Upper lobe of left lung (tissue), 6 donors: ENCODE data around the gene AFP. TPM values are rescaled to one million over a fixed set of nuclear protein-coding genes. Genes with fewer than 3 reads are reported as not detected.

ENCODE experiments used
- ATAC-seq, 2 donors: fragments of 200-7000 bp; cut with Tn5 transposase; one replicate each; pipeline ENCODE4 v1.9.1; 2022; ENCODE audit warnings: mild to moderate bottlenecking in 2 of 2, moderate library complexity in 2 of 2; ENCODE audit not compliant: low FRiP score in 2 of 2
- DNase-seq, 2 donors: peaks; one replicate each; pipeline ENCODE4 v3.0.0-alpha.2; 2019 to 2020
- H3K27ac ChIP-seq, 4 donors: fragments of 200-600 bp; sonication (generic); one replicate each; pipeline ENCODE4 v1.5.1; 2016 to 2019
- H3K27me3 ChIP-seq, 4 donors: fragments of 200-600 bp; sonication (generic); one replicate each; pipeline ENCODE4 v1.5.1; 2017 to 2019
- H3K36me3 ChIP-seq, 4 donors: fragments of 200-600 bp; sonication (generic); one replicate each; pipeline ENCODE4 v1.5.1; 2016 to 2019
- H3K4me1 ChIP-seq, 4 donors: fragments of 200-600 bp; sonication (generic); one replicate each; pipeline ENCODE4 v1.5.1; 2018 to 2019
- H3K4me3 ChIP-seq, 4 donors: fragments of 200-600 bp; sonication (generic); one replicate each; pipeline ENCODE4 v1.5.1; 2017 to 2019; ENCODE audit warnings: mild to moderate bottlenecking in 2 of 4, moderate library complexity in 1 of 4
- H3K9me3 ChIP-seq, 4 donors: fragments of 200-600 bp; sonication (generic); one replicate each; pipeline ENCODE4 v1.5.1; 2018 to 2019
- EP300 ChIP-seq, 4 donors: sonication (generic); formaldehyde crosslinking; IDR thresholded peaks; one replicate each; pipeline ENCODE4 v1.5.1; 2017; ENCODE audit warnings: antibody characterized with exemption in 4 of 4, control low read depth in 2 of 4
- POLR2A ChIP-seq, 4 donors: fragments of 450-650 bp; IDR thresholded peaks; one replicate each; pipeline ENCODE4 v1.5.1; 2016 to 2017; ENCODE audit warnings: antibody characterized with exemption in 4 of 4, mild to moderate bottlenecking in 2 of 4
- POLR2AphosphoS5 ChIP-seq, 2 donors: sonication (generic); formaldehyde crosslinking; IDR thresholded peaks; one replicate each; pipeline ENCODE4 v1.5.1; 2017; ENCODE audit warnings: antibody characterized with exemption in 2 of 2
- WGBS, 2 donors: methylation state at CpG; one replicate each; pipeline ENCODE4 v1.1.5; 2017 to 2018; 5-methylcytosine and 5-hydroxymethylcytosine counted together
- total RNA-seq, 6 donors: library from RNA; depleted of rRNA in 4 of 6; stranded (reverse); fragments of >200 nt in 4 of 6; gene quantifications; one replicate each; pipeline versions ENCODE4 v1.1.0 to v1.2.1, GENCODE V29; 2016 to 2021
- TF ChIP-seq, protein P1 (sequence below), 6 experiments: fragments of 450-650 bp in 4 of 6; fragments of 200-600 bp in 2 of 6; sonication (generic) in 2 of 6; IDR thresholded peaks; one replicate each; pipeline ENCODE4 v1.5.1; 2016 to 2019; ENCODE audit warnings: antibody characterized with exemption in 6 of 6
- donor health status: DM: no; HTN: no; CAD: no; lungs with moderate emphysema.
- donor health status: DM: no; HTN: yes; CAD: no; lungs with severe emphysema.

Gene AFP
- total RNA-seq, 6 donors from 2014 or later = 1.2 to 2.9 TPM; not detected in 4

DNA sequence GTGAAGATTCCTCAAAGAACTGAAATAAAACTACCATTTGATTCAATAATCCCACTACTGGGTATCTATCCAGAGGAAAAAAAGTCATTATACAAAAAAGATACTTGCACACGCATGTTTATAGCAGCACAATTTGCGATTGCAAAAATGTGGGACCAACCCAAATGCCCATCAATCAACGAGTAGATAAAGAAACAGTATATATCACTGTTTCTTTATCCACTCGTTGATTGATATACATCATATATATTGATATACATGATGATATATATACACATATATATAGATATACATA lies 13.6 kb upstream of the AFP start:
- ATAC-seq = no peak
- DNase-seq = no peak
- H3K4me1 ChIP-seq = no peaks in the 10 kb centered on the region
- TF ChIP-seq EP300 (IDR thresholded peaks at IDR 0.05) (no peak), POLR2A (IDR thresholded peaks at IDR 0.05) (no peak), POLR2AphosphoS5 (IDR thresholded peaks at IDR 0.05) (no peak)
- TF ChIP-seq, protein P1, sequence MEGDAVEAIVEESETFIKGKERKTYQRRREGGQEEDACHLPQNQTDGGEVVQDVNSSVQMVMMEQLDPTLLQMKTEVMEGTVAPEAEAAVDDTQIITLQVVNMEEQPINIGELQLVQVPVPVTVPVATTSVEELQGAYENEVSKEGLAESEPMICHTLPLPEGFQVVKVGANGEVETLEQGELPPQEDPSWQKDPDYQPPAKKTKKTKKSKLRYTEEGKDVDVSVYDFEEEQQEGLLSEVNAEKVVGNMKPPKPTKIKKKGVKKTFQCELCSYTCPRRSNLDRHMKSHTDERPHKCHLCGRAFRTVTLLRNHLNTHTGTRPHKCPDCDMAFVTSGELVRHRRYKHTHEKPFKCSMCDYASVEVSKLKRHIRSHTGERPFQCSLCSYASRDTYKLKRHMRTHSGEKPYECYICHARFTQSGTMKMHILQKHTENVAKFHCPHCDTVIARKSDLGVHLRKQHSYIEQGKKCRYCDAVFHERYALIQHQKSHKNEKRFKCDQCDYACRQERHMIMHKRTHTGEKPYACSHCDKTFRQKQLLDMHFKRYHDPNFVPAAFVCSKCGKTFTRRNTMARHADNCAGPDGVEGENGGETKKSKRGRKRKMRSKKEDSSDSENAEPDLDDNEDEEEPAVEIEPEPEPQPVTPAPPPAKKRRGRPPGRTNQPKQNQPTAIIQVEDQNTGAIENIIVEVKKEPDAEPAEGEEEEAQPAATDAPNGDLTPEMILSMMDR (IDR thresholded peaks at IDR 0.05) = no peak
- no peaks in the 10 kb centered on the region for H3K27me3 ChIP-seq
- no peak overlapping the region for H3K4me3 ChIP-seq
- no peaks in the 10 kb centered on the region for H3K36me3 ChIP-seq
- H3K27ac ChIP-seq = no peak overlapping the region
- 70 to 85% methylated on average over 4 of the region's 4 CpGs for WGBS, 2 donors
- H3K9me3 ChIP-seq = no peaks in the 10 kb centered on the region

DNA sequence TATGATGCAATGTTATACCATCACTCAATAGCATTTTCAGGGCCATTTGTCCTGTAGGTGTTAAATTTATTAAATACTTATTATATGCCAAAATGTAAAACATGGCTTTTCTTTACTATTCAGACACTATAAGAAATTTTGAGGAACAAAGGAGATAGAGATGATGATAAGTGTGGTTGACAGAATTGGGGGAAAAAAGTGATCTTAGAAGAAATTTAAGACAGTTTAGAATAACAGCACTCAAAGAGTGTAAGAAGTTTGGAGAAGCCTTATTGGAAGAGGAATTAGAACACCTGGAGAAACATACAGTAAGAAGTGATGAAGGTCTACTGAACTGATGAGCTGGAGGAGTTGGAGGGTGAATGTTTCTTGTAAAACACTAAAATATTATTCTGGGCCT lies 12.8 kb upstream of the AFP start:
- TF ChIP-seq, protein P1 (IDR thresholded peaks at IDR 0.05) = no peak
- no peak for TF ChIP-seq POLR2AphosphoS5 (IDR thresholded peaks at IDR 0.05)
- no peak for TF ChIP-seq EP300 (IDR thresholded peaks at IDR 0.05)
- TF ChIP-seq POLR2A (IDR thresholded peaks at IDR 0.05) = no peak
- Histone ChIP-seq H3K4me3 (no peak overlapping the region), H3K36me3 (no peaks in the 10 kb centered on the region), H3K27ac (no peak overlapping the region), H3K27me3 (no peaks in the 10 kb centered on the region), H3K9me3 (no peaks in the 10 kb centered on the region), H3K4me1 (no peaks in the 10 kb centered on the region)
- ATAC-seq (no peak), DNase-seq (no peak)

DNA sequence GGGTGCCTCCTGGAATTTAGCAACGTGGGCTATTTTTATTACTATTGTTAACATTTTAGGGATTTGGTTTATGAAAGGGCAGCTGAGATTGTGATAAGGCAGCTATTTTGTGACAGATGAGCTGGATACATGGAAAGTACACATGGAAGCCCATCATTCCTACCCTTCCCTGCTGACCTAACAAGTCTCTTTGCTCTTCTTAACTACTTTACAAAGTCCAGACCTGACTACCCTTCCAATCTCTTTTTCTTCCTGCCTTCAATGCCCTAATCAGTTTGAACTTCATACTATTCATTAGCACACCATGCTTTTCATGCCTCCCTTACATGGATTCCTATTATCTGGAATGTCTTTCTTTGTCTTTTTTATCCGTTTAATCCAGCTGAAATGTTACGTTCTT lies 9.4 kb upstream of the AFP start:
- no peak for TF ChIP-seq EP300 (IDR thresholded peaks at IDR 0.05)
- TF ChIP-seq POLR2AphosphoS5 (IDR thresholded peaks at IDR 0.05) = no peak
- TF ChIP-seq, protein P1 (IDR thresholded peaks at IDR 0.05) = no peak
- TF ChIP-seq POLR2A (IDR thresholded peaks at IDR 0.05) = no peak
- no peak overlapping the region for H3K27ac ChIP-seq
- ATAC-seq (no peak), DNase-seq (no peak)
- H3K4me3 ChIP-seq = no peak overlapping the region
- WGBS, 2 donors = 75% methylated on average over 3 of the region's 3 CpGs
- H3K36me3 ChIP-seq = no peaks in the 10 kb centered on the region
- H3K9me3 ChIP-seq = no peaks in the 10 kb centered on the region
- H3K4me1 ChIP-seq = no peaks in the 10 kb centered on the region
- no peaks in the 10 kb centered on the region for H3K27me3 ChIP-seq

DNA sequence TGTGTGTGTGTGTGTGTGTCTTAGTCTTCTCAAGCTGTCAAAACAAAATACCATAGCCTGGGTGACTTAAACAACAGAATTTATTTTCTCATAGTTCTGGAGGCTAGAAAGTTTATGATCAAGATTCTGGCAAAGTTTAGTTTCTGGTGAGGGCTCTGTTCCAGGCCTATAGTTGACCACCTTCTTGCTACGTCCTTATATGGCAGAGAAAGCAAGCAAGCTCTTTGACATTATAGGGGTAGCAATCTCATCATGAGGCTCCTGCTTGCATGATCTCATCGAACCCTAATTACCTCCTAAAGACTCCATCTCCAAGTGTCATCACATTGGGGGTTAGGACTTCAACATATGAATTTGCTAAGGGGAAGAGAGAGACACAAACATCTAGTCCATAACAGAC lies 6.9 kb upstream of the AFP start:
- Histone ChIP-seq H3K27me3 (no peaks in the 10 kb centered on the region), H3K4me3 (no peak overlapping the region), H3K36me3 (no peaks in the 10 kb centered on the region), H3K9me3 (no peaks in the 10 kb centered on the region), H3K4me1 (no peaks in the 10 kb centered on the region), H3K27ac (no peak overlapping the region)
- WGBS, 2 donors = 69 to 75% methylated on average over 2 of the region's 2 CpGs
- ATAC-seq (no peak), DNase-seq (no peak)
- no peak for TF ChIP-seq EP300 (IDR thresholded peaks at IDR 0.05)
- TF ChIP-seq, protein P1 (IDR thresholded peaks at IDR 0.05) = no peak

DNA sequence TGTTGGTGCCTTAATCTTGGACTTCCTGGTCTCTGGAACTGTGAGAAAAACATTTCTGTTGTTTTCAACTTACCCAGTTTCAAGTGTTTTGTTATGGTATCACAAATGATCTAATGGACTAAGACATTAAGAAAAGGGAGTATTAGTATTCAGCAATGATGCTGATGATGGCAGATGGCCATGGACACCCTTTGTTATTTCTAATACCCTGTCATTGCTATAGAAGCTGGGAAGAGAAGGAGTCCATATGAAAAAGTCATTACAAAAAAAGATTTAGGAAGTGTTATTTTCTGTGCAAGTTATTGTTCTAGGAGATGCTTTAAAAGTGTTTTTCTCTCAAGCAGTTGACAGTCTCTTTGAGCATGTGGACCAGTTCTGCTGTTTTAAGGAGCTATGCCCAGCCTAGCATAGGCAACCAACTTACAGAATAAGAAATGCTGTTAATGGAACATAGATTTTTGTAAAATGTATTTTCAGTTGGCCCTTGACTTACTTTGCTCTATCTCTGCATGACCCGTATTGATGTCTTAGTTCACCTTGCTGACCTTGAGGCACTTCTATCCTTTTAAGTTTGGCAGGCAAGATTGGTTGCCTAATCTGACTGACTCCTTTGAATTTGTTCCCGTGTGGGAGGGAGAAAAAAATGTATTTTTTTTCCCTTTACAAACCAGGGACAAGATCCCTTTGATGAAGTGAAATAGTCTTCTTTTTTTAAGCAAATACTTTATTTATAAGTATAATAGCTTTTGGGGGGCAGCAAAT lies 6.0 kb upstream of the AFP start:
- Histone ChIP-seq H3K36me3 (no peaks in the 10 kb centered on the region), H3K27ac (no peak overlapping the region), H3K9me3 (no peaks in the 10 kb centered on the region), H3K4me1 (no peaks in the 10 kb centered on the region), H3K4me3 (no peak overlapping the region), H3K27me3 (no peaks in the 10 kb centered on the region)
- WGBS, 2 donors = 44 to 48% methylated on average over 2 of the region's 2 CpGs
- DNase-seq (no peak), ATAC-seq (no peak)
- no peak for TF ChIP-seq POLR2A (IDR thresholded peaks at IDR 0.05)
- TF ChIP-seq, protein P1 (IDR thresholded peaks at IDR 0.05) = no peak
- no peak for TF ChIP-seq EP300 (IDR thresholded peaks at IDR 0.05)
- no peak for TF ChIP-seq POLR2AphosphoS5 (IDR thresholded peaks at IDR 0.05)
